GM12878 (cell line): ENCODE results near the gene OR5A1. TPM values are rescaled to one million over a fixed set of nuclear protein-coding genes. Genes with fewer than 3 reads are reported as not detected.

Source experiments
- ATAC-seq: fragments of 200-7000 bp; cut with Tn5 transposase; 3 replicates; pipeline ENCODE4 v1.9.1; 2020; ENCODE audit warnings: mild to moderate bottlenecking, moderate library complexity
- BruUV-seq: library from RNA; stranded (reverse); fragments of 400-500 nt; replicated peaks from 2 replicates; lab custom pipeline; 2021; lab: Mats Ljungman, UMichigan
- CTCF ChIA-PET: fragments of 300-600 bp; sonication (Branson Sonifier 250); formaldehyde crosslinking; extraction: SDS; loops from one replicate; lab custom pipeline; 2021; ENCODE audit warnings: inconsistent platforms; lab: Yijun Ruan, JAX
- POLR2A ChIA-PET: fragments of 350-600 bp; formaldehyde crosslinking; extraction: SDS; loops from one replicate; lab custom pipeline; 2021; ENCODE audit warnings: inconsistent platforms; lab: Charles Lee
- RAD21 ChIA-PET: fragments of 300-600 bp; sonication (Branson Sonifier 250); formaldehyde crosslinking; loops from one replicate; lab custom pipeline; 2023; ENCODE audit warnings: antibody characterized with exemption; ENCODE audit not compliant: unreplicated experiment; lab: Charles Lee
- SMC1A ChIA-PET: fragments of 300-600 bp; sonication (Branson Sonifier 250); formaldehyde crosslinking; loops from one replicate; lab custom pipeline; 2023; ENCODE audit not compliant: unreplicated experiment, uncharacterized antibody; lab: Charles Lee
- DNase-seq: peaks from one replicate; pipeline ENCODE4 v3.0.0-alpha.2; 2011; ENCODE audit warnings: low read depth, low spot score
- FAIRE-seq: peaks from 3 replicates; lab custom pipeline; 2011; peaks lifted over from hg19 to GRCh38; lab: Jason Lieb, UNC
- H2AFZ ChIP-seq: 2 replicates; pipeline ENCODE4 v1.6.0; 2011; ENCODE audit warnings: low read depth, low read length, control low read depth; ENCODE audit not compliant: control insufficient read depth
- H3K27ac ChIP-seq: 2 replicates; pipeline ENCODE4 v1.5.1; 2011; ENCODE audit warnings: control low read depth; ENCODE audit not compliant: control insufficient read depth, insufficient read depth
- H3K27me3 ChIP-seq, 2 experiments: replicated peaks in 1 of 2; 2 replicates each; pipeline versions ENCODE4 v1.6.0 to v1.6.1; 2011; ENCODE audit warnings: low read length in 1 of 2; ENCODE audit not compliant: control insufficient read depth in 2 of 2, insufficient read depth in 2 of 2
- H3K36me3 ChIP-seq, 2 experiments: 2 replicates each; pipeline ENCODE4 v1.5.1; 2011; ENCODE audit warnings: low read length in 1 of 2; ENCODE audit not compliant: control insufficient read depth in 2 of 2, insufficient read depth in 2 of 2
- H3K4me1 ChIP-seq: 2 replicates; pipeline ENCODE4 v1.6.1; 2011; ENCODE audit warnings: mild to moderate bottlenecking, low read length, moderate library complexity, mixed read lengths; ENCODE audit not compliant: control insufficient read depth, insufficient read depth
- H3K4me2 ChIP-seq: 2 replicates; pipeline ENCODE4 v1.6.0; 2011; ENCODE audit warnings: control low read depth; ENCODE audit not compliant: control insufficient read depth, insufficient read depth
- H3K4me3 ChIP-seq: fragments of 200-600 bp; sonication (generic); 2 replicates; pipeline ENCODE4 v1.5.1; 2016
- H3K79me2 ChIP-seq: 2 replicates; pipeline ENCODE4 v1.6.0; 2011; ENCODE audit warnings: low read length; ENCODE audit not compliant: control insufficient read depth, insufficient read depth
- H3K9ac ChIP-seq: 2 replicates; pipeline ENCODE4 v1.8.0; 2011; ENCODE audit warnings: low read length, control low read depth, mixed read lengths; ENCODE audit not compliant: control insufficient read depth, insufficient read depth
- H3K9me3 ChIP-seq: replicated peaks from 3 replicates; pipeline ENCODE4 v1.5.1; 2011; ENCODE audit warnings: mild to moderate bottlenecking, low read length; ENCODE audit not compliant: control insufficient read depth, insufficient read depth
- H4K20me1 ChIP-seq: 2 replicates; pipeline ENCODE4 v1.6.0; 2011; ENCODE audit not compliant: control insufficient read depth, insufficient read depth
- CEBPB ChIP-seq, 2 experiments: fragments of 150-350 bp in 1 of 2; IDR thresholded peaks; 2 replicates each; pipeline ENCODE4 v1.6.1; 2012 to 2014; ENCODE audit warnings: low read depth in 2 of 2, low read length in 2 of 2, borderline replicate concordance in 1 of 2, inconsistent platforms in 1 of 2
- CHD2 ChIP-seq: IDR thresholded peaks from 2 replicates; pipeline ENCODE4 v1.6.1; 2011; ENCODE audit warnings: low read depth, low read length, improper control_type of control experiment, borderline replicate concordance
- FOS ChIP-seq: IDR thresholded peaks from 3 replicates; pipeline ENCODE4 v1.6.1; 2011; ENCODE audit warnings: borderline replicate concordance; ENCODE audit not compliant: insufficient read length; ENCODE audit errors: extremely low read depth
- KAT2A ChIP-seq: conservative IDR thresholded peaks from 2 replicates; pipeline ENCODE4 v1.6.1; 2011; ENCODE audit warnings: low read depth, low read length; ENCODE audit not compliant: control insufficient read depth
- TCF3 ChIP-seq: IDR thresholded peaks from 2 replicates; pipeline ENCODE4 v1.6.1; 2012; ENCODE audit warnings: low read depth, mild to moderate bottlenecking, low read length, borderline replicate concordance; ENCODE audit not compliant: insufficient read depth
- ZNF384 ChIP-seq: IDR thresholded peaks from 2 replicates; pipeline ENCODE4 v1.6.1; 2012; ENCODE audit warnings: low read depth, mild to moderate bottlenecking, low read length, improper control_type of control experiment, borderline replicate concordance
- WGBS: methylation state at CpG from one replicate; pipeline ENCODE4 v1.1.6; 2016; ENCODE audit warnings: low lambda C conversion rate; ENCODE audit not compliant: insufficient replicate concordance, insufficient coverage; ENCODE audit errors: missing lambda C conversion rate; 5-methylcytosine and 5-hydroxymethylcytosine counted together
- in situ Hi-C: fragments of 300-500 bp; cut with MboI; formaldehyde crosslinking; loops from 9 replicates; pipeline ENCODE4 v1.14.3; 2018; ENCODE audit warnings: mixed read lengths
- intact Hi-C: fragments of 100-400 bp; cut with micrococcal nuclease; formaldehyde crosslinking; loops from one replicate; pipeline ENCODE4 v1.14.2; 2022; ENCODE audit not compliant: unreplicated experiment
- polyA plus RNA-seq, 11 experiments: library from polyadenylated mRNA; depleted of rRNA in 4 of 11; unstranded in 6 of 11; stranded (reverse) in 5 of 11; fragments of >200 nt; fragmentation: Nextera tagmentation in 4 of 11; fragmentation: Illumina TruSeq in 1 of 11; extraction: Ambion mirVana in 4 of 11; extraction: Trizol in 1 of 11; gene quantifications; 1 replicate in 1 of 11; 2 replicates in 10 of 11; pipeline versions ENCODE4 v1.2.1 to v1.2.3, GENCODE V29; 2011 to 2016; ENCODE audit warnings: inconsistent platforms in 2 of 11, missing spikeins in 2 of 11, low read depth in 1 of 11
- total RNA-seq, 4 experiments: library from RNA; depleted of rRNA in 3 of 4; stranded (reverse); fragments of >200 nt in 3 of 4; fragmentation: Illumina TruSeq in 1 of 4; extraction: Trizol in 1 of 4; gene quantifications; 2 replicates each; pipeline versions ENCODE4 v1.2.1 to v1.2.3, GENCODE V29; 2013 to 2021
- TF ChIP-seq, protein P1 (sequence below): fragments of 450-650 bp; IDR thresholded peaks from 2 replicates; pipeline ENCODE4 v1.6.1; 2016; ENCODE audit warnings: mild to moderate bottlenecking
- TF ChIP-seq, protein P2 (sequence below): fragments of 450-650 bp; IDR thresholded peaks from 2 replicates; pipeline ENCODE4 v1.6.1; 2017; ENCODE audit warnings: mild to moderate bottlenecking, moderate library complexity
- TF ChIP-seq, protein P3 (sequence below): IDR thresholded peaks from 2 replicates; pipeline ENCODE4 v1.6.1; 2012; ENCODE audit warnings: low read length, inconsistent platforms

OR5A1 gene
- total and polyA plus RNA-seq, 10 of the 15 experiments (the other 5 are each of a cell fraction or from before 2014, with no cell fraction given): not detected

DNA sequence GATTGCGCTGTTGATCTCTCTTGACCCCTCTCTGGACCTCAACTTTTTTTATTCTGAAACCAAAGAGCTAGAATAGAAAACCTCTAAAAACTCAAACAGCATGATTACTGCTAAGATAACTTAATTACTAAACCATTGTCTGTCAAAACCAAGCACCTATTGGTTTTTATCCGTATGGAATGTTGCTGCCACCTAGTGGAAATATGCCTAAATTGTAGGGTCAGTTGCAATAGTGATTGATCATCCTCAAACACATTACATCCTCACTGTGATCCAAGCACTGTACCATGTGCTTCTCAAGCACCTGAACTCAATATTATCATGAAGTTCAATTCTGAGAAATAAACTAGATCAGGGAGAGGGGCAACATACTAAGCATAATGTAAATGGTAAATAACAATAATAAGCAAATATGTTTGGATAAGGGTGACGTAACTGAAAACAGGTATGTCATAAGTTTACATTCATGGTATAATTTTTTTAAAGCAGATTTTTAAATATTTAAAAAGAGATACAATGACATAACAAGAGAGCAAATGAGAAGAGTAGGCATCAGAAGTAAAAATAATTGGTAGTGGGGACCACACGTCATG, 6.2 kb upstream of the OR5A1 start:
- Histone ChIP-seq H3K4me3 (no peak overlapping the region), H3K4me1 (no peaks in the 10 kb centered on the region), H2AFZ (no peak overlapping the region), H4K20me1 (no peaks in the 10 kb centered on the region), H3K27me3 (peaks cover 0 to 4% of the 10 kb centered on the region in 2 experiments; a peak in 1 of 4 replicates), H3K36me3 (no peaks in the 10 kb centered on the region), H3K4me2 (no peak overlapping the region), H3K9me3 (no peaks in the 10 kb centered on the region), H3K9ac (no peak overlapping the region), H3K27ac (no peak overlapping the region), H3K79me2 (no peaks in the 10 kb centered on the region)
- ChIA-PET RAD21 (interaction anchor here (0.7 to 4.3 kb wide), 7 partner anchors 11 to 272 kb away, joined by 3 to 25 read pairs (median 10); partner anchors contain the start of gene DTX4), SMC1A (interaction anchor here (0.8 to 4.0 kb wide), 18 partner anchors 12 to 334 kb away, joined by 3 to 38 read pairs (median 4); partner anchors contain the start of genes DTX4 and MPEG1), POLR2A (interaction anchor here (0.6 kb wide), 1 partner anchor 1681 kb away, joined by 6 read pairs; no protein-coding TSS in a partner anchor), CTCF (interaction anchor here (0.6 to 6.8 kb wide), 29 partner anchors 8 to 532 kb away, joined by 3 to 85 read pairs (median 5); partner anchors contain the start of gene DTX4)
- WGBS: 63% methylated on average over 4 of the region's 4 CpGs
- peak; percentile 86 for FAIRE-seq
- intact Hi-C loops (loop anchor here (1.0 to 2.0 kb wide), 5 partner anchors 146 to 259 kb away; no protein-coding TSS in a partner anchor), in situ Hi-C loops (loop anchor here (5.0 kb wide), 2 partner anchors 138 to 263 kb away; no protein-coding TSS in a partner anchor)
- peak; percentile 94 for ATAC-seq
- peak; percentile 61 for DNase-seq
- no TSS peak for BruUV-seq
- no peak for TF ChIP-seq CHD2
- TF ChIP-seq, protein P1, sequence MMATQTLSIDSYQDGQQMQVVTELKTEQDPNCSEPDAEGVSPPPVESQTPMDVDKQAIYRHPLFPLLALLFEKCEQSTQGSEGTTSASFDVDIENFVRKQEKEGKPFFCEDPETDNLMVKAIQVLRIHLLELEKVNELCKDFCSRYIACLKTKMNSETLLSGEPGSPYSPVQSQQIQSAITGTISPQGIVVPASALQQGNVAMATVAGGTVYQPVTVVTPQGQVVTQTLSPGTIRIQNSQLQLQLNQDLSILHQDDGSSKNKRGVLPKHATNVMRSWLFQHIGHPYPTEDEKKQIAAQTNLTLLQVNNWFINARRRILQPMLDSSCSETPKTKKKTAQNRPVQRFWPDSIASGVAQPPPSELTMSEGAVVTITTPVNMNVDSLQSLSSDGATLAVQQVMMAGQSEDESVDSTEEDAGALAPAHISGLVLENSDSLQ: peak; percentile 61; the same call in 1 of the 2 replicates
- no peak for TF ChIP-seq FOS
- TF ChIP-seq CEBPB (IDR thresholded peaks at IDR 0.05; ENCODE audit: borderline replicate concordance in 1 of 2, low read depth in 2 of 2, low read length in 2 of 2): no peak
- TF ChIP-seq, protein P2, sequence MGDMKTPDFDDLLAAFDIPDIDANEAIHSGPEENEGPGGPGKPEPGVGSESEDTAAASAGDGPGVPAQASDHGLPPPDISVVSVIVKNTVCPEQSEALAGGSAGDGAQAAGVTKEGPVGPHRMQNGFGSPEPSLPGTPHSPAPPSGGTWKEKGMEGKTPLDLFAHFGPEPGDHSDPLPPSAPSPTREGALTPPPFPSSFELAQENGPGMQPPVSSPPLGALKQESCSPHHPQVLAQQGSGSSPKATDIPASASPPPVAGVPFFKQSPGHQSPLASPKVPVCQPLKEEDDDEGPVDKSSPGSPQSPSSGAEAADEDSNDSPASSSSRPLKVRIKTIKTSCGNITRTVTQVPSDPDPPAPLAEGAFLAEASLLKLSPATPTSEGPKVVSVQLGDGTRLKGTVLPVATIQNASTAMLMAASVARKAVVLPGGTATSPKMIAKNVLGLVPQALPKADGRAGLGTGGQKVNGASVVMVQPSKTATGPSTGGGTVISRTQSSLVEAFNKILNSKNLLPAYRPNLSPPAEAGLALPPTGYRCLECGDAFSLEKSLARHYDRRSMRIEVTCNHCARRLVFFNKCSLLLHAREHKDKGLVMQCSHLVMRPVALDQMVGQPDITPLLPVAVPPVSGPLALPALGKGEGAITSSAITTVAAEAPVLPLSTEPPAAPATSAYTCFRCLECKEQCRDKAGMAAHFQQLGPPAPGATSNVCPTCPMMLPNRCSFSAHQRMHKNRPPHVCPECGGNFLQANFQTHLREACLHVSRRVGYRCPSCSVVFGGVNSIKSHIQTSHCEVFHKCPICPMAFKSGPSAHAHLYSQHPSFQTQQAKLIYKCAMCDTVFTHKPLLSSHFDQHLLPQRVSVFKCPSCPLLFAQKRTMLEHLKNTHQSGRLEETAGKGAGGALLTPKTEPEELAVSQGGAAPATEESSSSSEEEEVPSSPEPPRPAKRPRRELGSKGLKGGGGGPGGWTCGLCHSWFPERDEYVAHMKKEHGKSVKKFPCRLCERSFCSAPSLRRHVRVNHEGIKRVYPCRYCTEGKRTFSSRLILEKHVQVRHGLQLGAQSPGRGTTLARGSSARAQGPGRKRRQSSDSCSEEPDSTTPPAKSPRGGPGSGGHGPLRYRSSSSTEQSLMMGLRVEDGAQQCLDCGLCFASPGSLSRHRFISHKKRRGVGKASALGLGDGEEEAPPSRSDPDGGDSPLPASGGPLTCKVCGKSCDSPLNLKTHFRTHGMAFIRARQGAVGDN: no peak
- no peak for TF ChIP-seq TCF3
- no peak for TF ChIP-seq ZNF384
- TF ChIP-seq, protein P3, sequence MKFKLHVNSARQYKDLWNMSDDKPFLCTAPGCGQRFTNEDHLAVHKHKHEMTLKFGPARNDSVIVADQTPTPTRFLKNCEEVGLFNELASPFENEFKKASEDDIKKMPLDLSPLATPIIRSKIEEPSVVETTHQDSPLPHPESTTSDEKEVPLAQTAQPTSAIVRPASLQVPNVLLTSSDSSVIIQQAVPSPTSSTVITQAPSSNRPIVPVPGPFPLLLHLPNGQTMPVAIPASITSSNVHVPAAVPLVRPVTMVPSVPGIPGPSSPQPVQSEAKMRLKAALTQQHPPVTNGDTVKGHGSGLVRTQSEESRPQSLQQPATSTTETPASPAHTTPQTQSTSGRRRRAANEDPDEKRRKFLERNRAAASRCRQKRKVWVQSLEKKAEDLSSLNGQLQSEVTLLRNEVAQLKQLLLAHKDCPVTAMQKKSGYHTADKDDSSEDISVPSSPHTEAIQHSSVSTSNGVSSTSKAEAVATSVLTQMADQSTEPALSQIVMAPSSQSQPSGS: no peak
- TF ChIP-seq KAT2A: no peak
